CD14-positive monocyte (primary cell): ENCODE data around the gene PRKG2. TPM values are rescaled to one million over a fixed set of nuclear protein-coding genes. Genes with fewer than 3 reads are reported as not detected.

Source experiments
- DNase-seq, 3 donors: peaks; one replicate each; pipeline ENCODE4 v3.0.0-alpha.2; 2011 to 2022
- H2AFZ ChIP-seq: 2 replicates; pipeline ENCODE4 v1.6.0; 2012; ENCODE audit warnings: mild to moderate bottlenecking, low read depth, low read length, inconsistent platforms; ENCODE audit not compliant: insufficient read depth, poor library complexity, severe bottlenecking
- H3K27ac ChIP-seq, 2 donors: 1 replicate in 1 of 2; 2 replicates in 1 of 2; pipeline ENCODE4 v1.5.1; 2012 to 2013; ENCODE audit warnings: low read length in 2 of 2, control low read depth in 1 of 2, inconsistent platforms in 1 of 2, low read depth in 1 of 2, mild to moderate bottlenecking in 1 of 2
- H3K27me3 ChIP-seq, 2 donors: one replicate each; pipeline versions ENCODE4 v1.6.0 to v1.6.1; 2011 to 2013; ENCODE audit warnings: low read length in 2 of 2; ENCODE audit not compliant: control insufficient read depth in 2 of 2, insufficient read depth in 2 of 2
- H3K36me3 ChIP-seq, 2 donors: replicated peaks in 1 of 2; 1 replicate in 1 of 2; 2 replicates in 1 of 2; pipeline versions ENCODE4 v1.5.1 to v1.6.1; 2012 to 2013; ENCODE audit warnings: low read length in 2 of 2, control low read depth in 1 of 2, inconsistent platforms in 1 of 2, mild to moderate bottlenecking in 1 of 2; ENCODE audit not compliant: insufficient read depth in 2 of 2, control insufficient read depth in 1 of 2
- H3K4me1 ChIP-seq, 2 donors: 1 replicate in 1 of 2; 2 replicates in 1 of 2; pipeline versions ENCODE4 v1.5.1 to v1.6.1; 2012 to 2013; ENCODE audit warnings: low read length in 2 of 2, control low read depth in 1 of 2, inconsistent platforms in 1 of 2, mild to moderate bottlenecking in 1 of 2, moderate library complexity in 1 of 2; ENCODE audit not compliant: insufficient read depth in 2 of 2, control insufficient read depth in 1 of 2
- H3K4me2 ChIP-seq: replicated peaks from 2 replicates; pipeline ENCODE3; 2012; ENCODE audit warnings: low read length, moderate library complexity, mild to moderate bottlenecking; ENCODE audit not compliant: poor library complexity, severe bottlenecking; ENCODE audit errors: extremely low read depth
- H3K4me3 ChIP-seq, 3 experiments: fragments of 200-600 bp in 1 of 3; sonication (generic) in 1 of 3; replicated peaks in 1 of 3; 1 replicate in 2 of 3; 2 replicates in 1 of 3; pipeline ENCODE4 v1.5.1; 2011 to 2013; ENCODE audit warnings: low read length in 3 of 3, mild to moderate bottlenecking in 3 of 3, control low read depth in 2 of 3, low read depth in 2 of 3, inconsistent platforms in 1 of 3, moderate library complexity in 1 of 3
- H3K79me2 ChIP-seq: 2 replicates; pipeline ENCODE4 v1.6.0; 2012; ENCODE audit warnings: mild to moderate bottlenecking, control low read depth, inconsistent platforms, low read length, moderate library complexity; ENCODE audit not compliant: insufficient read depth
- H3K9ac ChIP-seq: 2 replicates; pipeline ENCODE4 v1.6.0; 2017; ENCODE audit warnings: low read length, mild to moderate bottlenecking; ENCODE audit not compliant: insufficient read depth, poor library complexity, severe bottlenecking
- H3K9me3 ChIP-seq, 2 donors: replicated peaks in 1 of 2; 1 replicate in 1 of 2; 2 replicates in 1 of 2; pipeline versions ENCODE4 v1.5.1 to v1.6.1; 2012 to 2013; ENCODE audit warnings: low read length in 2 of 2, control low read depth in 1 of 2; ENCODE audit not compliant: control insufficient read depth in 1 of 2, insufficient read depth in 1 of 2
- H4K20me1 ChIP-seq: 2 replicates; pipeline ENCODE4 v1.6.0; 2012; ENCODE audit warnings: mild to moderate bottlenecking, low read length, control low read depth, moderate library complexity; ENCODE audit not compliant: insufficient read depth
- H3K27ac Mint-ChIP-seq, 7 donors: one replicate each; pipeline ENCODE4 v1.8.0; 2020; ENCODE audit warnings: mild to moderate bottlenecking in 7 of 7, mixed read lengths in 7 of 7, moderate library complexity in 6 of 7, inconsistent platforms in 2 of 7
- H3K27me3 Mint-ChIP-seq, 3 donors: one replicate each; pipeline ENCODE4 v1.8.0; 2021 to 2022; ENCODE audit warnings: low read depth in 3 of 3, mild to moderate bottlenecking in 3 of 3, mixed read lengths in 3 of 3, moderate library complexity in 3 of 3, inconsistent platforms in 1 of 3
- H3K36me3 Mint-ChIP-seq, 2 donors: one replicate each; pipeline ENCODE4 v1.8.0; 2020; ENCODE audit warnings: mixed read lengths in 2 of 2, inconsistent platforms in 1 of 2, mild to moderate bottlenecking in 1 of 2
- H3K4me1 Mint-ChIP-seq: one replicate; pipeline ENCODE4 v1.8.0; 2020; ENCODE audit warnings: mild to moderate bottlenecking, mixed read lengths
- H3K4me3 Mint-ChIP-seq, 2 donors: one replicate each; pipeline ENCODE4 v1.8.0; 2020; ENCODE audit warnings: mild to moderate bottlenecking in 2 of 2, mixed read lengths in 2 of 2, moderate library complexity in 1 of 2
- H3K9me3 Mint-ChIP-seq, 7 donors: one replicate each; pipeline ENCODE4 v1.8.0; 2020 to 2022; ENCODE audit warnings: mixed read lengths in 7 of 7, mild to moderate bottlenecking in 6 of 7, moderate library complexity in 6 of 7, inconsistent platforms in 2 of 7
- CTCF ChIP-seq: fragments of 200-600 bp; IDR thresholded peaks from one replicate; pipeline ENCODE4 v1.8.0; 2022; ENCODE audit warnings: antibody characterized with exemption, mild to moderate bottlenecking
- WGBS: methylation state at CpG from one replicate; pipeline ENCODE4 v1.1.5; 2013; ENCODE audit warnings: missing lambda C conversion rate; ENCODE audit not compliant: insufficient coverage; 5-methylcytosine and 5-hydroxymethylcytosine counted together
- intact Hi-C, 2 donors: fragments of 100-400 bp; cut with micrococcal nuclease; formaldehyde crosslinking; loops; one replicate each; pipeline versions ENCODE4 v1.15.0 to v1.15.1; 2023
- polyA plus RNA-seq, 3 donors: library from polyadenylated mRNA; depleted of rRNA in 1 of 3; unstranded in 2 of 3; stranded (reverse) in 1 of 3; fragments of 300-500 nt in 2 of 3; fragments of >200 nt in 1 of 3; fragmentation: Illumina TruSeq in 2 of 3; gene quantifications; 1 replicate in 2 of 3; 2 replicates in 1 of 3; pipeline ENCODE4 v1.2.3, GENCODE V29; 2012 to 2021

PRKG2 gene
- polyA plus RNA-seq, 3 donors, result 0.10 TPM; not detected in 2

GRCh38 chr4:81227968-81228367 is 12.9 kb upstream of the PRKG2 start:
- Mint-ChIP-seq H3K4me3 (no peak overlapping the region), H3K27ac (no peak overlapping the region), H3K27me3 (no peaks in the 10 kb centered on the region), H3K4me1 (no peaks in the 10 kb centered on the region), H3K9me3 (peaks cover 13 to 19% (median 17%) of the 10 kb centered on the region in 7 donors), H3K36me3 (no peaks in the 10 kb centered on the region)
- intact Hi-C loops, result no loop called here
- Histone ChIP-seq H3K79me2 (no peaks in the 10 kb centered on the region), H3K9ac (no peak overlapping the region), H3K4me2 (no peak overlapping the region), H3K9me3 (peaks cover 10 to 12% of the 10 kb centered on the region in 2 donors), H3K36me3 (no peaks in the 10 kb centered on the region), H3K4me1 (no peaks in the 10 kb centered on the region), H3K27ac (no peak overlapping the region), H3K4me3 (no peak overlapping the region), H3K27me3 (no peaks in the 10 kb centered on the region), H4K20me1 (no peaks in the 10 kb centered on the region), H2AFZ (no peak overlapping the region)
- no peak for DNase-seq
- no peak for TF ChIP-seq CTCF
- WGBS, result 95% methylated on average over 3 of the region's 6 CpGs

- intact Hi-C loops, result no loop called here
- H2AFZ ChIP-seq, result no peak overlapping the region
- H3K4me1 ChIP-seq, result no peaks in the 10 kb centered on the region
- no peaks in the 10 kb centered on the region for H4K20me1 ChIP-seq
- H3K36me3 ChIP-seq, result no peaks in the 10 kb centered on the region
- no peak for TF ChIP-seq CTCF
- H3K4me3 Mint-ChIP-seq, result no peak overlapping the region
- H3K9me3 Mint-ChIP-seq, result peaks cover 12 to 17% (median 15%) of the 10 kb centered on the region in 7 donors
- H3K27ac Mint-ChIP-seq, result no peak overlapping the region
- no peak overlapping the region for H3K4me3 ChIP-seq
- H3K9ac ChIP-seq, result no peak overlapping the region
- 64% methylated on average over 2 of the region's 4 CpGs for WGBS
- no peak overlapping the region for H3K27ac ChIP-seq
- H3K36me3 Mint-ChIP-seq, result no peaks in the 10 kb centered on the region
- H3K4me2 ChIP-seq, result no peak overlapping the region
- no peaks in the 10 kb centered on the region for H3K27me3 ChIP-seq
- H3K9me3 ChIP-seq, result peaks cover 10 to 12% of the 10 kb centered on the region in 2 donors
- peaks cover 0 to 1% (median 0%) of the 10 kb centered on the region in 3 donors for H3K27me3 Mint-ChIP-seq
- DNase-seq, result no peak
- no peaks in the 10 kb centered on the region for H3K79me2 ChIP-seq
- H3K4me1 Mint-ChIP-seq, result no peaks in the 10 kb centered on the region
Measured at GRCh38 chr4:81227138-81227537, 12.1 kb upstream of the PRKG2 start.
